ENCODE measurements around the gene LIPA. TPM values are rescaled to one million over a fixed set of nuclear protein-coding genes. Genes with fewer than 3 reads are reported as not detected.

Gene LIPA
- total RNA-seq, 8 experiments from 2014 or later: 21.1 to 350 (median 36.2) TPM

DNA sequence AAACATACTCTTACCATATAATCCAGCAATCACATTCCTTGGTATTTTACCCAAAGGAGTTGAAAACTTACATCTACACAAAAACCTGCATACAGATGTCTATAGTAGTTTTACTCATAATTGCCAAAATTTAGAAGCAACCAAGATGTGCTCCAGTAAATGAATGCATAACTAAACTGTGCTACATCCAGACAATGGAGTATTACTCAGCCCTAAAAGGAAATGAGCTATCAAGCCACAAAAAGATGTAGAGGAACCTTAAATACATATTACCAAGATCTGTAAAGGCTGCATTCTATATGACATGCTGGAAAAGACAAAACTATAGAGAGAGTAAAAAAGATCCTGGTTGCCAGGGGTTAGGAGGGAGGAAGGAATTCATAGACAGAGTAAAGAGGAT lies 22.6 kb downstream of the LIPA start:
- no peak overlapping the region for H3K4me3 ChIP-seq
- H3K27ac ChIP-seq: no peak overlapping the region
- H3K4me1 ChIP-seq (replicated peaks in 1 of 2): no peaks in the 10 kb centered on the region
- ATAC-seq (replicated peaks in 6 of 8): no peak
- in situ Hi-C loops (cut with MboI; ENCODE audit: low pct_unique_long_range_greater_than_20kb in 2 of 9, low sequenced_read_pairs in 9 of 9, unreplicated experiment in 9 of 9): loop anchor here in 1 of 9 experiments (25.0 kb wide), 1 partner anchor 392 kb away; no protein-coding TSS in a partner anchor

DNA sequence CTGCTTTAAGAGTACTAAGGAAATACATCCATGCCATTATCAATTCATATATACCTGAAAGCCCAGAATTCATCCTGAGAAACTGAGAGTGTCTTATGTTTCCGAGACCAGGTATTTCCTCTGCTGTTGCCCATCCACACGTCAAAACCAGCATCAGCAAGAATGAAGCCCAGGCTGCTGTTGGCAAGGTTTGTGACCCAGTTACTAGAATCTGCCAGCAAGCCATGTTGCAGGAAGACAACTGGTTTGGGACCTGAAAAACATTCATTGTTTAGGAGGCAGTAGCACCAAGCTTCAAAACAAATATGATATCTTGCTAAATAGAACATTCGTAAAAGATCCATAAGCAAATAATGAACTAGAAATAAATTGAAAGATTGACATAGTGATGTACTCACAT lies 23.4 kb downstream of the LIPA start:
- 80 to 100% (median 100%) methylated on average over 1 to 3 of the region's 3 CpGs; no CpG with 5 or more reads in 1 of the 10 experiments for WGBS, 10 experiments
- H3K4me3 ChIP-seq: no peak overlapping the region
- no peak for ATAC-seq (replicated peaks in 6 of 8)
- H3K4me1 ChIP-seq (replicated peaks in 1 of 2): no peaks in the 10 kb centered on the region
- in situ Hi-C loops (cut with MboI; ENCODE audit: low pct_unique_long_range_greater_than_20kb in 2 of 9, low sequenced_read_pairs in 9 of 9, unreplicated experiment in 9 of 9): loop anchor here in 1 of 9 experiments (25.0 kb wide), 1 partner anchor 391 kb away; no protein-coding TSS in a partner anchor
- H3K27ac ChIP-seq: no peak overlapping the region

DNA sequence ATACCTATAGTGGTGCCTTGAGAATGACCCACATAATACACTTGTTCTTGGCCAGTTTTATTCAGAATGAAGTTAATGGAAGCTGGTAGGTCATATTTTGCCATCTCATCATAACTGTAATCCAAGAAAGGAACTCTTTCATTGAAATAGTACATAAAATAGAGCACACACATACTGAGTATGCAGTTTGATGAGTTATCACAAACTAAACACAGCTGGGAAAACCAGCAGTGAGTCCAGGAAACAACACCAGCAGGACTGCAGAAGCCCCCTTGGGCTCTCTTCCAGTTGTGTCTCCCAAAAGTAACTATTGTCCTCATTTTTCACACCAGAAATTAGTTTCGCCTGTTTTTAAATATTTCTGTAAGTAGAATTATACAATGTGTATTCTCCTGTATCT lies 24.7 kb downstream of the LIPA start:
- H3K4me3 ChIP-seq: no peak overlapping the region
- in situ Hi-C loops (cut with MboI; ENCODE audit: low pct_unique_long_range_greater_than_20kb in 2 of 9, low sequenced_read_pairs in 9 of 9, unreplicated experiment in 9 of 9): loop anchor here in 1 of 9 experiments (25.0 kb wide), 1 partner anchor 390 kb away; no protein-coding TSS in a partner anchor
- H3K4me1 ChIP-seq (replicated peaks in 1 of 2): no peaks in the 10 kb centered on the region
- WGBS, 10 experiments: 83 to 100% (median 100%) methylated on average over 1 of the region's 1 CpG; no CpG with 5 or more reads in 3 of the 10 experiments
- no peak overlapping the region for H3K27ac ChIP-seq
- ATAC-seq (replicated peaks in 6 of 8): peak in 1 of 8 experiments; percentile 23

DNA sequence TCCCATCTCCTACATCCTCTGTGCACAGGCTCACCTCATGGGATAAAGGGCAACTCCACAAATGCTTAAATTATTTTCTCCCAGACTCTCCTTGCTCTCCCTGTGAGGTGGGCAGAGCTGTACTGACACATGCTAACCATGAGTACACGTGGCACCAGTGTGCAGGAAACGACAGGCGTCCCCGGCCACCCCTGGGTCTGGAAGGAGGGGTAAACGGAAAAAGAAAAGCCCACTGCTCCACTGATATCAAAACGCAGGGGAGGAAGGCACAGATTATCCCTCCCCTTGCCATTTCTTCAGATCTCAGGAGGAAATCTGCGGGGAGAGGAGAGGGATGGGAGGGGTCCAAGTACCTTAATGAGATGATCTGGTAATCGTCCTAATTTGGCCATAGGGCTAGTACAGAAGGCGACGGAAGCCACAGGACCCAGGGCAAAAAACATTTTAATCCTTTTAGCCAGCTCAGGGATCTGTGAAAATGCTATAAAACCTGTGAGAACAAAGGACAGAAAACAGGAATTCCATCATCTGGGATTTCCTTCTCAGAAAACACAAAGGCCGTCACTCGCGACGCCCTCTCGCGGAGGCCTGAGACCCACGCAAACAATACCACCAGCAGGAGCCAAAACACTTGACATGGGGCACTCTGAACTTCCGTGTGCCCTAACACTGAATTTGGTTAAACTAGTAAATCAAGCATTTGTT lies 26.7 kb downstream of the LIPA start:
- in situ Hi-C loops (cut with MboI; ENCODE audit: low pct_unique_long_range_greater_than_20kb in 2 of 9, low sequenced_read_pairs in 9 of 9, unreplicated experiment in 9 of 9): loop anchor here in 7 of 9 experiments (25.0 kb wide), 3 partner anchors 188 to 388 kb away; no protein-coding TSS in a partner anchor
- no peak overlapping the region for H3K4me3 ChIP-seq
- H3K4me1 ChIP-seq (replicated peaks in 1 of 2): no peaks in the 10 kb centered on the region
- 30 to 88% (median 74%) methylated on average over 2 to 16 of the region's 18 CpGs; no CpG with 5 or more reads in 3 of the 10 experiments for WGBS, 10 experiments
- no peak for ATAC-seq (replicated peaks in 6 of 8)
- no peak overlapping the region for H3K27ac ChIP-seq

DNA sequence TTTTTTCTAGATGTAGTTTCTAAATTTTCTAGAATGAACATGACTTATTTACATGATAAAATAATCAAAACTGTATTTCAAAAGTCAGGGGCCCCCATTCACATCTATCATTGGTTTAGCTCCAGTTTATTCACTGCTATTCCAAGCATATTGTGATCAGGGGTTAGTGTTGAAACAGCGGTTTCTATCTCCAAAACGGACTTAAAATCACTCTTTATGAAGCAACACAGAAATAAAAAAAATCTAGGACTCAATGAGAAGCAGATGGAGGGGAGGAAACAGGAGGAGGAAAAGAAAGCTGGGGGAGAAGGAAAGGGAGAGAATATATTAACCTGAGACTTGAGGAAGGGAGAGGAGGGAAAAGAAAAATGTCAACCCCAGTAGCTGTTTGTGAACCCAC lies 29.7 kb downstream of the LIPA start:
- H3K4me1 ChIP-seq (replicated peaks in 1 of 2): peaks cover 0 to 3% of the 10 kb centered on the region in 2 donors
- no peak for ATAC-seq (replicated peaks in 6 of 8)
- no peak overlapping the region for H3K4me3 ChIP-seq
- 0 to 93% (median 76%) methylated on average over 1 to 2 of the region's 2 CpGs; no CpG with 5 or more reads in 1 of the 10 experiments for WGBS, 10 experiments
- H3K27ac ChIP-seq: no peak overlapping the region
- in situ Hi-C loops (cut with MboI; ENCODE audit: low pct_unique_long_range_greater_than_20kb in 2 of 9, low sequenced_read_pairs in 9 of 9, unreplicated experiment in 9 of 9): loop anchor here in 7 of 9 experiments (25.0 kb wide), 3 partner anchors 185 to 385 kb away; no protein-coding TSS in a partner anchor

DNA sequence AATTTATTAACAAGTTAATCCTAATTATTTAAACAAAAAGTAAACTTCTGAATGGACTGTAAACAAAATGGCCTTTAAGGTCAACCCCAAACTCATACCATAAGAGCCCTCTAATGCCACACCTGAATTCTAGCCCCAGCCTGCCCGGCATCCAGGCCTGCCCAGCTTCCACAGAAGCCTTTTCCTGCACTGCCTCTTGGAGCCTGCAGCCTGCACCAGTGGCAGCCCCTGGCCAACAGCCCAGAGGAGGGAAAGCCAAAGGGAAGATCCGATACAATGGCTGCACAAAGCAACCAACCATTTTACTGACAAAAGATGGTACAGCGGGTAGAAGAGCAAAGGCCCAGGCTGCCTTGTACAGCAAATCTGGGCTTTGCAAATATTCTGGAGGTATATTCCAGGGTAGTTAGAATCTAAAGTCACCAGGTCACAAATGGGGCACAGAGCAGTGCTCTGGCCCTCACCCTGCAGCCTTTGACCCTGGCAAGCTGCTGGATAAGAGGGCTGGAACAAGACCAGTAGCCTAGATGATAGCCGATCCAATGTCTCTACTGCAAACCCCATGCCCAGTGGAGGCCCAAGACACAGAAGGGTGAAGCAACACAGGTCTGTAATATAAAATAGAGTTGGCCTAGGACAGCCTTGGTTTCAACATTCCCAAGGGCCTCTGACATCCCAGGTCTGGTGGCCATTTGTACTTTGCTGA lies 31.9 kb downstream of the LIPA start:
- 80 to 100% (median 100%) methylated on average over 1 to 4 of the region's 4 CpGs; no CpG with 5 or more reads in 5 of the 10 experiments for WGBS, 10 experiments
- no peak overlapping the region for H3K4me3 ChIP-seq
- peaks cover 0 to 3% of the 10 kb centered on the region in 2 donors for H3K4me1 ChIP-seq (replicated peaks in 1 of 2)
- no peak overlapping the region for H3K27ac ChIP-seq
- in situ Hi-C loops (cut with MboI; ENCODE audit: low pct_unique_long_range_greater_than_20kb in 2 of 9, low sequenced_read_pairs in 9 of 9, unreplicated experiment in 9 of 9): loop anchor here in 8 of 9 experiments (10.0 to 25.0 kb wide), 5 partner anchors 182 to 382 kb away; no protein-coding TSS in a partner anchor
- ATAC-seq (replicated peaks in 6 of 8): peak in 1 of 8 experiments; percentile 18

DNA sequence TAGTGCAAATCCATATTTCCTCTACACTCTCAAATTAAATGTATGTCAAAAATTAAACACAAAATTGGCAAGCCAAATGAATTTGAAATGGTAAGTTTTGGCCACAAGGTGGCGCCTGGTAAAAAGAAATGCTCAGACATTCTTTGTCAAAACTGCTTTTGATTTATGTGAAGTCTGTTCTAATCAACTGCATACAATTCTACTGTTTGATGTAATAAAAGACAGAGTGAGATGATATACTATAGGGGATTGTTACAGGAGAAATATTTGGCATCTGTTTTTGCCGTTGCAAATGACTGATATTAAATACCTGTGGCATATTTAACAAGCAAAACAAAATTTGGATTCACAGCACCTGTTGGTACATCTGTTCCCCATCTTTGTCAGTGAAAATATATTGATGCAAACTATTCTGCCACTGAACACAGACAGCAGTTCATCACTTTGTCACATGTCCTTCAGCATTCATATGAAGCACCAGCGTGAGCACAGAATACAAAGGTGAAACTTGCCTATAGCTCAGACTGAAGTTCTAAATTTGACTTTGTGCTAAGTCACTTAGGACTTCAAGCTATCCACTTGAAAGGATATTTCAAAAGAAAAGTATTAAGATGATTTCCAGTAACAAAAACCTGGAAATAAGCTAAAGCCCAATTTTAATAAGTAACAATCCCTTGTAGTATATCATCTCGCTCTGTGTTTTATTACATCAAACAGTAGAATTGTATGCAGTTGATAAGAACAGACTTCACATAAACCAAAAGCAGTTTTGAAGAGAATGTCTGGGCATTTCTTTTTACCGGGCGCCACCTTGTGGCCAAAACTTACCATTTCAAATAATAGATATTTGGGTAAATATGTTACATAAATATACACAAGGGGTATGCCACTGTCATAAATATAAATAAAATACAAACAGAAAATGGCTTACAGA lies 34.3 kb downstream of the LIPA start:
- WGBS, 10 experiments: 1 to 39% (median 18%) methylated on average over 1 to 6 of the region's 6 CpGs
- ATAC-seq (replicated peaks in 6 of 8): peak in 4 of 8 experiments; percentile 28 to 49 (median 36)
- Histone ChIP-seq H3K4me1 (replicated peaks in 1 of 2) (peaks cover 0 to 3% of the 10 kb centered on the region in 2 donors), H3K27ac (no peak overlapping the region), H3K4me3 (no peak overlapping the region)
- in situ Hi-C loops (cut with MboI; ENCODE audit: low pct_unique_long_range_greater_than_20kb in 2 of 9, low sequenced_read_pairs in 9 of 9, unreplicated experiment in 9 of 9): loop anchor here in 8 of 9 experiments (10.0 to 25.0 kb wide), 5 partner anchors 180 to 380 kb away; no protein-coding TSS in a partner anchor

DNA sequence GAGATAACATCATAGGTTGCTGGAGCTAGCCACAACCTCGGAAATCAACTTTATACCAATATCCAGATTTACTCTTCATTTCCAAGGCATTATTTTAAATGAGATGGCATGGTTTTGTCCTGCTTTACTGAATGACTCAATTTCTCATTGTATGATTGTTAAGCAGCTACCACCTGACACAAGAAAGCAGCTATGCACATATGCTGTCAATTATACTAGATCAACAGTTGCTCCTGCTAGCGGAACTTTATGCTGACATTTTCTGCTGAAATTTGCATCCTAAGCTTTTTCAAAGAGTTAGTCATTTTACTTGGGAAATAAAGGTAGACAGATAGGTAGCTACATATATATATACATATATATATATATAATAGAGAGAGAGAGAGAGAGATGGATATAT lies 35.5 kb downstream of the LIPA start:
- no peak for ATAC-seq (replicated peaks in 6 of 8)
- Histone ChIP-seq H3K27ac (no peak overlapping the region), H3K4me1 (replicated peaks in 1 of 2) (peaks cover 0 to 3% of the 10 kb centered on the region in 2 donors), H3K4me3 (no peak overlapping the region)
- in situ Hi-C loops (cut with MboI; ENCODE audit: low pct_unique_long_range_greater_than_20kb in 2 of 9, low sequenced_read_pairs in 9 of 9, unreplicated experiment in 9 of 9): loop anchor here in 8 of 9 experiments (10.0 to 25.0 kb wide), 5 partner anchors 179 to 379 kb away; no protein-coding TSS in a partner anchor
- 69 to 100% (median 91%) methylated on average over 1 to 2 of the region's 2 CpGs; no CpG with 5 or more reads in 1 of the 10 experiments for WGBS, 10 experiments

DNA sequence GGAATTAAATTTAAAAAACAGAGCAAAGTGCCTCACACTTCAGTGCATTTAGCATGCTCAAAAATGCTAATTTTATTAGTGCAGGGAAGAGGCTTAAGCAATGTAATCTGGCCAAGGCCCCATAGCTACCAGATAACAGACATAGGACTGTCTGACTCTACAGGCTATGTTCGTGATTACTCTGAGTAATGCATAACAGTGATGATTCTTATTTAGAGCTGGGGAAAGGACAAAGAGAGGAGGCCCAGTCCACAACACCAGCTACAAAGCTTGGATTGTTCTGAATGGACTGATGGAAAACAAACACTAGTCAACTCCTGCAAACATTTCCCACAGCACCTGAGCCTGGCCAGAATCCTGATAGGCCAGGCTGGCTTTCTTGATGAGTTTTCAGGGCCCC lies 36.1 kb downstream of the LIPA start:
- 0 to 83% (median 73%) methylated on average over 1 of the region's 1 CpG; no CpG with 5 or more reads in 4 of the 10 experiments for WGBS, 10 experiments
- Histone ChIP-seq H3K27ac (no peak overlapping the region), H3K4me1 (replicated peaks in 1 of 2) (peaks cover 0 to 3% of the 10 kb centered on the region in 2 donors), H3K4me3 (no peak overlapping the region)
- ATAC-seq (replicated peaks in 6 of 8): peak in 2 of 8 experiments; percentile 22 to 39
- in situ Hi-C loops (cut with MboI; ENCODE audit: low pct_unique_long_range_greater_than_20kb in 2 of 9, low sequenced_read_pairs in 9 of 9, unreplicated experiment in 9 of 9): loop anchor here in 8 of 9 experiments (10.0 to 25.0 kb wide), 5 partner anchors 178 to 378 kb away; no protein-coding TSS in a partner anchor

DNA sequence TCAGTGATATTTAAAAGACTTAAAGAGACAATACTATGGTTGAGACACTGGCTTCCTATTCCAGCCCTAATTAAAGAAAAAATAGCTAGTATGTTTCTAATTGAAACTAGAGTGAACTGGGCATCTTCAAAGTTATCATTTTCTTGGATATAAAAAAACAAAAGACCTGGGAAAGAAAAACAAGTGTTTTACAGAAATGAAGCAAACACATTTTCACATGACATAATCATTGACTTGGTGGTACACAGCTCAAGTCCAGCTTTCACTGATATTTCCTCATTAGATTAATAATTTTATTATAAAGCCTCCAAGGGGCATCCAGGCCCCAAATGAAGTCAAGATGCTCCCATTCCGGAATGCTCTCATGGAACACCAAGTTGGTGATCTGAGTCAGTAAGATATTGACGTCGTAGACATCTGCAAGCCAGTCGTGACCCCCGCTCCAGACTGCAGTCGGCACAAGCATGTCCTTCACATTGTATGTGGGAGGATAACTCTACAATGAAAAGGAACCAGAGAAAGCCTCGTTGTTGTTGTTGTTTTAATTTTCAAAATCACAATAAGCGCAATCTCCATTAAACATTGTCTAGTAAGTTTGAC lies 36.9 kb downstream of the LIPA start:
- ATAC-seq (replicated peaks in 6 of 8): no peak
- Histone ChIP-seq H3K27ac (no peak overlapping the region), H3K4me3 (no peak overlapping the region), H3K4me1 (replicated peaks in 1 of 2) (peaks cover 0 to 3% of the 10 kb centered on the region in 2 donors)
- in situ Hi-C loops (cut with MboI; ENCODE audit: low pct_unique_long_range_greater_than_20kb in 2 of 9, low sequenced_read_pairs in 9 of 9, unreplicated experiment in 9 of 9): loop anchor here in 8 of 9 experiments (5.0 to 25.0 kb wide), 6 partner anchors 177 to 377 kb away; no protein-coding TSS in a partner anchor
- 40 to 100% (median 89%) methylated on average over 1 to 8 of the region's 8 CpGs for WGBS, 10 experiments

DNA sequence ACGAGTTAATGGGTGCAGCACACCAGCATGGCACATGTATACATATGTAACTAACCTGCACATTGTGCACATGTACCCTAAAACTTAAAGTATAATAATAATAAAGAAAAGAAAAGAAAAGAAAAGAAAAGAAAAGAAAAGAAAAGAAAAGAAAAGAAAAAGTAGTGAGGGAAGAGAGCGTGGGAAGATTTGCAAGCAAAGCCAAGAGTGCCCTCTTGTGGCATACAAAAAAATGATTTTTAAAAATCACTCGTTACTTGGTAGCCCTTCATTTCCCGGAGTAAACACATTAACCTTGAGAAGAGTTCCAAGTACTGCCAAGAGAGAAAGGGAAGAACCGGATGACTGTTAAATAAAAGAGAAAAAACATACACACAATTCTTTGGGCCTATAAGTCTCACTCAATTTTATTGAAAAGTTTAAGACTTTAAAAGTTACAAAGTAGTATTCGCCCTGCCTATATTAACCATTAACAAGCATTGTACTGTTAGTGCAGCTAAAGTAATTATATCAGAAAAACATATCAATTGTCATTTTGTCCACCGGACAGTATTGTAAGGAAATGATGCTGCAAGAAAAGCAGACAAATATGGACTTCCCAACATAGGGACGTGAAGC lies 38.3 kb downstream of the LIPA start:
- in situ Hi-C loops (cut with MboI; ENCODE audit: low pct_unique_long_range_greater_than_20kb in 2 of 9, low sequenced_read_pairs in 9 of 9, unreplicated experiment in 9 of 9): loop anchor here in 8 of 9 experiments (5.0 to 25.0 kb wide), 6 partner anchors 176 to 376 kb away; no protein-coding TSS in a partner anchor
- H3K4me1 ChIP-seq (replicated peaks in 1 of 2): peaks cover 2 to 5% of the 10 kb centered on the region in 2 donors
- H3K27ac ChIP-seq: no peak overlapping the region
- no peak overlapping the region for H3K4me3 ChIP-seq
- ATAC-seq (replicated peaks in 6 of 8): peak in 4 of 8 experiments; percentile 32 to 59 (median 52)
- 29 to 57% (median 36%) methylated on average over 1 to 8 of the region's 8 CpGs for WGBS, 10 experiments
